ENCODE measurements around the gene NT5C1A.

Gene NT5C1A

GRCh38 chr1:39711104-39711965 lies 39.4 kb upstream of the NT5C1A start:
- no peak for DNase-seq (ENCODE audit: low spot score)
- TF ChIP-seq CTCF (IDR thresholded peaks at IDR 0.05; ENCODE audit: extremely low read depth, missing control alignments), result no peak

- TF ChIP-seq CTCF (IDR thresholded peaks at IDR 0.05; ENCODE audit: extremely low read depth, missing control alignments), result no peak
- DNase-seq (ENCODE audit: low spot score), result no peak
Observed at GRCh38 chr1:39707506-39707905, 35.6 kb upstream of the NT5C1A start.

- DNase-seq (ENCODE audit: low spot score), result no peak
Observed at GRCh38 chr1:39704757-39705156, 32.9 kb upstream of the NT5C1A start.

GRCh38 chr1:39701049-39701439 lies 29.1 kb upstream of the NT5C1A start:
- no peak for TF ChIP-seq CTCF (IDR thresholded peaks at IDR 0.05; ENCODE audit: extremely low read depth, missing control alignments)
- no peak for DNase-seq (ENCODE audit: low spot score)

More at GRCh38 chr1:39704757-39705156, 32.9 kb upstream of the NT5C1A start:
- no peak for TF ChIP-seq CTCF (IDR thresholded peaks at IDR 0.05; ENCODE audit: extremely low read depth, missing control alignments)

GRCh38 chr1:39700348-39700747 lies 28.4 kb upstream of the NT5C1A start:
- DNase-seq (ENCODE audit: low spot score), result no peak
- TF ChIP-seq CTCF (IDR thresholded peaks at IDR 0.05; ENCODE audit: extremely low read depth, missing control alignments), result no peak

- no peak for TF ChIP-seq CTCF (IDR thresholded peaks at IDR 0.05; ENCODE audit: extremely low read depth, missing control alignments)
- DNase-seq (ENCODE audit: low spot score), result no peak
Observed at GRCh38 chr1:39699419-39699818, 27.5 kb upstream of the NT5C1A start.

- TF ChIP-seq CTCF (IDR thresholded peaks at IDR 0.05; ENCODE audit: extremely low read depth, missing control alignments), result no peak
- DNase-seq (ENCODE audit: low spot score), result no peak
Observed at GRCh38 chr1:39698568-39698967, 26.7 kb upstream of the NT5C1A start.
